ENCODE results near the gene GRM7.
"Not testable (repeated sequence)": the region's sequence is repeated elsewhere in the genome, so short reads cannot be mapped to it uniquely, and the experiment has no call there.

GRM7 gene

DNA sequence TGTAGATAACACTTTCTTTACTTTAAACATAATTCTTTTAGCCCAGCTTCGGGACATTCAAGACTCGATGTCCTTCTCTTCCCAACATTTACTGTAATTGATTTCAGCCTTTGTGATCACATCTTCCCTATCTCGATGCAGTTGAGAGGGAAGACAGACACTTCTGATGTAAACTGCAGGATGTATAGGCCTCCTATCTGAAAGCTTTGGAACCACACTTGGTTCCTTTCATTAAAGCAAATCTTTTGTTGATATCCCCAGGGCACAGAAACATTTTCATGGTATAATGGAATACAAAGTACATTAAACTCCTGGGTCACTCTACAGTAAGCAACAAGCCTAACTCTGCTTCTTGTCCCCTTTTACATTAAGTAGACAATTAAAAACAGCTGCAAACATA lies 6.4 kb downstream of the GRM7 start:
- no peaks in the 10 kb centered on the region for H3K36me3 ChIP-seq (ENCODE audit: control insufficient read depth, insufficient read depth, low read length)
- H3K4me1 ChIP-seq (ENCODE audit: control insufficient read depth, insufficient read depth, low read length), result no peaks in the 10 kb centered on the region; the same call in 1 of the 2 replicates
- no peak overlapping the region for H3K9ac ChIP-seq (ENCODE audit: low read length)
- peaks cover 48% of the 10 kb centered on the region for H3K27me3 ChIP-seq (ENCODE audit: control insufficient read depth, insufficient read depth, low read length)
- H3K9me3 ChIP-seq (ENCODE audit: control insufficient read depth, insufficient read depth, low read depth, low read length), result no peaks in the 10 kb centered on the region
- H3K27ac ChIP-seq (ENCODE audit: low read depth, low read length), result no peak overlapping the region
- H3K4me3 ChIP-seq (ENCODE audit: low read depth, low read length), result no peak overlapping the region

DNA sequence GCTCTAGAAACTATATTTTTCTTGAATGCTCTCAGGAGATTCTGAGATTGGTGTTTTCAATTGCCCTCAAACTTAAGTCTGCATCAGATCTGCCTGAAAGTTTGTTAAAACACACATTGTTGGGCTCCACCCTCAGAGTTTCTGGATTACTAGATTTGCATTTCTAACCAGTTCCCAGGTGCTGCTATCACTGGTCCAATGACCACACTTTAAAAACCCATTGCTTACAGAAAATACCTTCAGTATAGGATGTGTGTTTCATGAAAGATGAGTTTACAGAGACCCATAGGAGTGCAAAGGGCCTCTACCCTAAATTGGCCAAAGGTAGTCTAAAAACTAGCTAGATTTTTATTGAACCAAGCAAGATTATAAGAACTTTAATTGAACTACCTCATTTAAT lies 17.8 kb downstream of the GRM7 start:
- no peaks in the 10 kb centered on the region for H3K27me3 ChIP-seq (ENCODE audit: control insufficient read depth, insufficient read depth, low read length)
- H3K4me3 ChIP-seq (ENCODE audit: low read depth, low read length), result no peak overlapping the region
- H3K36me3 ChIP-seq (ENCODE audit: control insufficient read depth, insufficient read depth, low read length), result no peaks in the 10 kb centered on the region
- H3K9me3 ChIP-seq (ENCODE audit: control insufficient read depth, insufficient read depth, low read depth, low read length), result no peaks in the 10 kb centered on the region
- no peak overlapping the region for H3K27ac ChIP-seq (ENCODE audit: low read depth, low read length)
- H3K9ac ChIP-seq (ENCODE audit: low read length), result no peak overlapping the region
- no peaks in the 10 kb centered on the region for H3K4me1 ChIP-seq (ENCODE audit: control insufficient read depth, insufficient read depth, low read length)

- Histone ChIP-seq H3K9me3 (ENCODE audit: control insufficient read depth, insufficient read depth, low read depth, low read length) (no peaks in the 10 kb centered on the region), H3K27ac (ENCODE audit: low read depth, low read length) (no peak overlapping the region), H3K4me3 (ENCODE audit: low read depth, low read length) (no peak overlapping the region), H3K9ac (ENCODE audit: low read length) (no peak overlapping the region), H3K27me3 (ENCODE audit: control insufficient read depth, insufficient read depth, low read length) (no peaks in the 10 kb centered on the region), H3K4me1 (ENCODE audit: control insufficient read depth, insufficient read depth, low read length) (no peaks in the 10 kb centered on the region), H3K36me3 (ENCODE audit: control insufficient read depth, insufficient read depth, low read length) (no peaks in the 10 kb centered on the region)
These were observed 51.3 kb downstream of the GRM7 start for GRCh38 chr3:6912240-6912639.

DNA sequence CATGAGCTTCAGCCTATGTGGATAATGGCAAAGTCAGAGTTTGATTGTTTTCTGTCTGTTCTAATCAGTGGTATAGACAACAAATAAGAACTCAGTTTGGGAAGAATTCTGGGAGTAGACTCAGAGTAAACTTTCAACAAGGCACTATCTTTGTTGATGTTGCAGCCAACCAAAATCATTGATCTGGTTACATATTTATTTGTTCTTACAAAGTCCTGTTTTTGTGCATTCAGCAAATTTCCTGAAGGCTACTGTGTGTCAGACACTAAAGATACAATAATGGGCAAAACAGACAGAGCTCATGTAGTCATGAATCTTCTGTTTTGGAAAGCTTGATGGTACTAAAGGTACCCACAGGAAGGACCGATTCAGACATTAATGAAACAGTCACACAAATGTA lies 55.0 kb downstream of the GRM7 start:
- no peaks in the 10 kb centered on the region for H3K36me3 ChIP-seq (ENCODE audit: control insufficient read depth, insufficient read depth, low read length)
- no peaks in the 10 kb centered on the region for H3K9me3 ChIP-seq (ENCODE audit: control insufficient read depth, insufficient read depth, low read depth, low read length)

GRCh38 chr3:6921066-6921465 lies 60.2 kb downstream of the GRM7 start:
- no peak overlapping the region for H3K4me3 ChIP-seq (ENCODE audit: low read depth, low read length)
- H3K27ac ChIP-seq (ENCODE audit: low read depth, low read length), result no peak overlapping the region
- H3K9me3 ChIP-seq (ENCODE audit: control insufficient read depth, insufficient read depth, low read depth, low read length), result no peaks in the 10 kb centered on the region
- no peaks in the 10 kb centered on the region for H3K27me3 ChIP-seq (ENCODE audit: control insufficient read depth, insufficient read depth, low read length)
- H3K9ac ChIP-seq (ENCODE audit: low read length), result no peak overlapping the region
- H3K36me3 ChIP-seq (ENCODE audit: control insufficient read depth, insufficient read depth, low read length), result no peaks in the 10 kb centered on the region
- no peaks in the 10 kb centered on the region for H3K4me1 ChIP-seq (ENCODE audit: control insufficient read depth, insufficient read depth, low read length)

More for the DNA sequence above, 55.0 kb downstream of the GRM7 start:
- Histone ChIP-seq H3K9ac (ENCODE audit: low read length) (no peak overlapping the region), H3K4me3 (ENCODE audit: low read depth, low read length) (no peak overlapping the region), H3K27ac (ENCODE audit: low read depth, low read length) (no peak overlapping the region), H3K4me1 (ENCODE audit: control insufficient read depth, insufficient read depth, low read length) (no peaks in the 10 kb centered on the region), H3K27me3 (ENCODE audit: control insufficient read depth, insufficient read depth, low read length) (no peaks in the 10 kb centered on the region)

GRCh38 chr3:6921876-6922275 lies 61.0 kb downstream of the GRM7 start:
- no peaks in the 10 kb centered on the region for H3K4me1 ChIP-seq (ENCODE audit: control insufficient read depth, insufficient read depth, low read length)
- no peaks in the 10 kb centered on the region for H3K36me3 ChIP-seq (ENCODE audit: control insufficient read depth, insufficient read depth, low read length)
- no peaks in the 10 kb centered on the region for H3K9me3 ChIP-seq (ENCODE audit: control insufficient read depth, insufficient read depth, low read depth, low read length)
- no peak overlapping the region for H3K4me3 ChIP-seq (ENCODE audit: low read depth, low read length)
- no peaks in the 10 kb centered on the region for H3K27me3 ChIP-seq (ENCODE audit: control insufficient read depth, insufficient read depth, low read length)
- no peak overlapping the region for H3K27ac ChIP-seq (ENCODE audit: low read depth, low read length)
- no peak overlapping the region for H3K9ac ChIP-seq (ENCODE audit: low read length)

DNA sequence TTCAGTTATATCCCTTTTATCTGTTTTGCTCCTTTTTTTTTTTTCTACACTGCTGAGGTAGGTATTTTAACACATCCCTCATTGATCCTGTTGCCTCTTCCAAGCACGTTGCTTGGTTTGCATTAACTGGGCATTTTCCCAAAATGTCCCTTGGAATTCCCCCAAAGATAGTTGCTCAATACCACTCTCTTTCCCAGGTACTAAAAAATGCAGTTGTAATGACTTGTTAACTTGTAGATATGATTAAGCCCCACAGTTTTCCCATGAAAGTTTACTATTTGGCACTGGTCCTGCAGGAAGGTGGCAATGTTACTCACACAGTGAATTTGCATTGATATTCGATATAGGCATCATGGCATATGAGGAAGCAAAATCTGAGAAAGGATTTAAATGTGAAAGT lies 67.1 kb downstream of the GRM7 start:
- no peaks in the 10 kb centered on the region for H3K4me1 ChIP-seq (ENCODE audit: control insufficient read depth, insufficient read depth, low read length)
- no peaks in the 10 kb centered on the region for H3K27me3 ChIP-seq (ENCODE audit: control insufficient read depth, insufficient read depth, low read length)
- H3K9ac ChIP-seq (ENCODE audit: low read length), result no peak overlapping the region
- H3K36me3 ChIP-seq (ENCODE audit: control insufficient read depth, insufficient read depth, low read length), result no peaks in the 10 kb centered on the region
- H3K4me3 ChIP-seq (ENCODE audit: low read depth, low read length), result no peak overlapping the region
- no peaks in the 10 kb centered on the region for H3K9me3 ChIP-seq (ENCODE audit: control insufficient read depth, insufficient read depth, low read depth, low read length)
- no peak overlapping the region for H3K27ac ChIP-seq (ENCODE audit: low read depth, low read length)

DNA sequence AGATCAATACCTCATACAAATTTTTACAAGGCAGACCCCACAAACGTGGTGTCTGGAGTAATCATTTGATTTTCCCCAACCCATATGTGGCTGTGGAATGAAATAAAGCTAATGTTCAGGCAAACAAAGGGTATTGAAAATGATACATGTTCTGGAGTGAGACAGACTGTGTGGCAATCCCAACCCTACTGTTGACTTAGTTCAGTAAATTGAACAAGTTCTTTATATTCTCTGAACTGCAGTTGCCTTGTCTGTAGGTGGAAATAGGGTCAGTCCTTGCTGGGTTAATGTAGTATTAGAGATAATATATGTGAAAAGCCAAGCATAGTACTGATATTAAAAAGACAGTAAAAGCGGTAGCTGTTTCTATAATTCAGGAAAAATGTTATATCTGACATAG lies 69.0 kb downstream of the GRM7 start:
- H3K27ac ChIP-seq (ENCODE audit: low read depth, low read length), result no peak overlapping the region
- no peak overlapping the region for H3K9ac ChIP-seq (ENCODE audit: low read length)
- no peaks in the 10 kb centered on the region for H3K9me3 ChIP-seq (ENCODE audit: control insufficient read depth, insufficient read depth, low read depth, low read length)
- H3K36me3 ChIP-seq (ENCODE audit: control insufficient read depth, insufficient read depth, low read length), result no peaks in the 10 kb centered on the region
- H3K4me3 ChIP-seq (ENCODE audit: low read depth, low read length), result no peak overlapping the region
- no peaks in the 10 kb centered on the region for H3K27me3 ChIP-seq (ENCODE audit: control insufficient read depth, insufficient read depth, low read length)
- H3K4me1 ChIP-seq (ENCODE audit: control insufficient read depth, insufficient read depth, low read length), result no peaks in the 10 kb centered on the region

- H3K9ac ChIP-seq (ENCODE audit: low read length); H3K4me3 ChIP-seq (ENCODE audit: low read depth, low read length); H3K27me3 ChIP-seq (ENCODE audit: control insufficient read depth, insufficient read depth, low read length); H3K36me3 ChIP-seq (ENCODE audit: control insufficient read depth, insufficient read depth, low read length); H3K27ac ChIP-seq (ENCODE audit: low read depth, low read length); H3K9me3 ChIP-seq (ENCODE audit: control insufficient read depth, insufficient read depth, low read depth, low read length); H3K4me1 ChIP-seq (ENCODE audit: control insufficient read depth, insufficient read depth, low read length): not testable (repeated sequence)
These were observed 74.5 kb downstream of the GRM7 start for GRCh38 chr3:6935418-6935817.

- Histone ChIP-seq H3K9ac (ENCODE audit: low read length) (no peak overlapping the region), H3K27ac (ENCODE audit: low read depth, low read length) (no peak overlapping the region), H3K9me3 (ENCODE audit: control insufficient read depth, insufficient read depth, low read depth, low read length) (no peaks in the 10 kb centered on the region), H3K4me3 (ENCODE audit: low read depth, low read length) (no peak overlapping the region), H3K27me3 (ENCODE audit: control insufficient read depth, insufficient read depth, low read length) (no peaks in the 10 kb centered on the region), H3K36me3 (ENCODE audit: control insufficient read depth, insufficient read depth, low read length) (no peaks in the 10 kb centered on the region), H3K4me1 (ENCODE audit: control insufficient read depth, insufficient read depth, low read length) (no peaks in the 10 kb centered on the region)
These were observed 75.1 kb downstream of the GRM7 start for GRCh38 chr3:6935970-6936369.

DNA sequence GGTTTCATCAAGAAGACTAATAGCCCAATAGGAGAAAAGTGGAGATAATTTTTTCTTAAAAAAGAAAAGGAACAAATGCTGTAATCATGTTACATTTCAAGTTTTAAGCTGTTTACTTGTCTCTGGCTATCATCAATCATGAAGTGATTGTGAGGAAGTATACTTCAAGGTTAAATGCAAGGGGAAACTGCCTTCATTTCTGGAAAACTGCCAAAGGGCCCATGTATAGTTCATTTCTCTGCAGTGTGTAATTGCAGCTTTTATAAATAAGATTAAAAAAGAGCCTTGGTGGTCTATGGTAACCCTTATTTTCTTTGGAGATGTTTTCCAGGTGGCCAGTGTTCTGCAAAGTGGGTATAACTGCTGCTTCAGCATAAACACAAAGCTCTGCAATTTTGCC lies 101.9 kb downstream of the GRM7 start:
- no peaks in the 10 kb centered on the region for H3K9me3 ChIP-seq (ENCODE audit: control insufficient read depth, insufficient read depth, low read depth, low read length)

GRCh38 chr3:6965881-6966280 lies 105.0 kb downstream of the GRM7 start:
- Histone ChIP-seq H3K4me3 (ENCODE audit: low read depth, low read length) (no peak overlapping the region), H3K9me3 (ENCODE audit: control insufficient read depth, insufficient read depth, low read depth, low read length) (no peaks in the 10 kb centered on the region), H3K27me3 (ENCODE audit: control insufficient read depth, insufficient read depth, low read length) (no peaks in the 10 kb centered on the region), H3K36me3 (ENCODE audit: control insufficient read depth, insufficient read depth, low read length) (no peaks in the 10 kb centered on the region), H3K4me1 (ENCODE audit: control insufficient read depth, insufficient read depth, low read length) (peaks cover 6% of the 10 kb centered on the region; the same call in 1 of the 2 replicates), H3K27ac (ENCODE audit: low read depth, low read length) (no peak overlapping the region), H3K9ac (ENCODE audit: low read length) (no peak overlapping the region)

More for the DNA sequence above, 101.9 kb downstream of the GRM7 start:
- no peak overlapping the region for H3K9ac ChIP-seq (ENCODE audit: low read length)
- H3K27ac ChIP-seq (ENCODE audit: low read depth, low read length), result no peak overlapping the region
- H3K4me3 ChIP-seq (ENCODE audit: low read depth, low read length), result no peak overlapping the region
- H3K36me3 ChIP-seq (ENCODE audit: control insufficient read depth, insufficient read depth, low read length), result no peaks in the 10 kb centered on the region
- peaks cover 2% of the 10 kb centered on the region; the same call in 1 of the 2 replicates for H3K4me1 ChIP-seq (ENCODE audit: control insufficient read depth, insufficient read depth, low read length)
- H3K27me3 ChIP-seq (ENCODE audit: control insufficient read depth, insufficient read depth, low read length), result no peaks in the 10 kb centered on the region
